GM18951 (cell line): ENCODE measurements around the gene ARID4B.
"Not testable (repeated sequence)": the region's sequence is repeated elsewhere in the genome, so short reads cannot be mapped to it uniquely, and the experiment has no call there.

Experiments
- POLR2A ChIP-seq: IDR thresholded peaks from 4 replicates; pipeline ENCODE4 v1.6.1; 2011; ENCODE audit warnings: mild to moderate bottlenecking; ENCODE audit not compliant: insufficient read length, insufficient read depth; ENCODE audit errors: extremely low read depth
- in situ Hi-C: fragments of 300-500 bp; cut with MboI; formaldehyde crosslinking; loops from one replicate; pipeline ENCODE4 v1.12.0; 2022; ENCODE audit warnings: low sequenced_read_pairs, mixed read lengths, inconsistent platforms; ENCODE audit not compliant: unreplicated experiment

The ARID4B gene

DNA sequence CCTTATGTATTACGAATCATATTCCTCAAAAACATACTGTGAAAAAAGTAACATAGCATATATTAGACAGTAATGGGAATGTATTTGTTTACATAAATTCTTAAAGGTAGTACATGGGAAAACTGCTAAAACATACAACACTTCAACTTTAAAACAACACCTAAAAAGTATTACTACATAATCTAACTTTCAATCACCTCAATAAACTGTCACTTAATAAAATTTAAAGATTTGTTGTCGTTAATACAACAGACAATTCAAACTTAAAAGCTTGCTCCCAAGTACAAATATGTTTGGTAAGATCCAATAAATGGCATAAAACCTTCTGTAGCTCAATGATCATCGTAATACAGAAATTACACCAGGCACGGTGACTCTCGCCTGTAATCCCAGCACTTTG lies 3.7 kb downstream of the ARID4B start:
- in situ Hi-C loops = no loop called here
- no peak for TF ChIP-seq POLR2A

DNA sequence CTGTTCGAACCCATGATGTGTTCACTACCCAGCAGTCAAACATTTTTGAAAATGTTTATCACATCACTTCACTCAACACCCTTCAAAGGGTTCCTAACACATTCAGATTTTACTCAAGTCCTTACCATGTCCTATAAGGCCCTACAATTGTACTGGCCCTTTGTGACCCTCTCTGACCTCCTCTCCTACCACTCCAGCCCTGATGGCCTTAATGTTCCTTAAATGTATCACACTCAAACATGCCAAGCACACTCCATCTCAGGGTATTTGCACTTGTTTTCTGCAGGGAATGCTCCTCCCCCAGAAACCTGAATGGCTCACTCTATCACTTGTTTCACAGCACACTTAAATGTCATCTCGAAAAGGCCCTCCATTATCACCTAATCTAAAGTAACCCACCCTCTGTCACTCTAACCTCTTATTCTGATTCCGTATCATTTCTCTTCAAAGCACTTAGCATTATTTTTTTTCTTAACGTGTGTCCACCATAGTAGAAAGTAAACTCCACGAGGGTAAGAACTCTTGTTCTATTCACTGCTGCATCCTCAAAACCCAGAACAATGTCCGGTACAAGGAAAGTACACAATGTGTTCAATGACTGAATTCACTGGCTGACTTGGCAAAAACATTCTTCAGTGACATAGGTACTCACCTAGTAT lies 7.3 kb downstream of the ARID4B start:
- in situ Hi-C loops = no loop called here
- no peak for TF ChIP-seq POLR2A

DNA sequence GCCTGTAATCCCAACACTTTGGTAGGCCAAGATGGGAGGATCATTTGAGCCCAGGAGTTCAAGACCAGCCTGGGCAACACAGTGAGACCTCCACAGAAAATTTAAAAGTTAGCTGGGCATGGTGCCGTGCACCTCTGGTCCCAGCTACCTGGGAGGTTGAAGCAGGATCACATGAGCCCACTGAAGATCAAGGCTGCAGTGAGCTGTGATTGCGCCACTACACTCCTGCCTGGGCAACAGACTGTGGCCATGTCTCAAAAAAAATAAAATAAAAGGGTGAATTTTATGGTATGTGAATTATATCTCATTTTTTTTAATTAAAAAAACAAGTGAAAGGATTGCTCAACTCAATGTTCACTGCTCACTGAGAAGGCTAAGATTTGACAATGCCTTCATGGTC lies 8.7 kb downstream of the ARID4B start:
- in situ Hi-C loops = no loop called here
- no peak for TF ChIP-seq POLR2A

DNA sequence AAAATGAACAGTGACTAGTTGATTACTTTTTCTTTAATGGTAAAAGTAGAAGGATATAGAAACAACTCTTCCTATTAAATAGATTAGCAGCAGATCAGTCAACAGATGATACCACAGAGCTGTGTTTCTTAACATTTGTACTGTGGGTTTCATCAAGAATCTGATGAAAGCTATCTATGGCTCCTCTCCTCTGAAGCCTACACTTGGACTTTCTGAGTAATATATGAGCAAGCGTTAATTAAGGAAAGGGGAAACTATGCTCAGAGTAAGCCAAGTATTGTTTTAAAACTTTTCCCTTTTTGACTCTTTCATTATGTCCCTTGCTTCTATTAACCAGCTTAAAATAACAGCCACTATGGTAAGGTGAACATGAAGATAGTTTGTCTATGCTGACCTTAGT lies 10.8 kb downstream of the ARID4B start:
- TF ChIP-seq POLR2A = no peak
- in situ Hi-C loops = no loop called here

DNA sequence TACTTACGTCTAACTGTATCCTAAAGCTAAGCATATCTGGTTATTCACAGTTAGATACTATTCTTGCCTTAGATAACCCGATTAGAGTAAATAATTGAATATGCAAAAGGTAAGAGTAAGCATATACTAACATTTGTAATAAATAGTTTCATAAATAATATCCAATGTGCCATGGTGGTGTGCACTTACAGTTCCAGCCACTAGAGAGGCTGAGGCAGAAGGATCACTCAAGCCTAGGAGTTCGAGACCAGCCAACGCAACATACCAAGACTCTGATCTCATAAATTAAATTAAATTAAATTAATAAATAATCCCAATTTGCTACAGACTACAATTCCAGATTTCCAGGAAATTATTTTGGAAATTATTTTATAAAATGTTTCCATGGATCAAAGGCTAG lies 12.2 kb downstream of the ARID4B start:
- in situ Hi-C loops = no loop called here
- TF ChIP-seq POLR2A = no peak

DNA sequence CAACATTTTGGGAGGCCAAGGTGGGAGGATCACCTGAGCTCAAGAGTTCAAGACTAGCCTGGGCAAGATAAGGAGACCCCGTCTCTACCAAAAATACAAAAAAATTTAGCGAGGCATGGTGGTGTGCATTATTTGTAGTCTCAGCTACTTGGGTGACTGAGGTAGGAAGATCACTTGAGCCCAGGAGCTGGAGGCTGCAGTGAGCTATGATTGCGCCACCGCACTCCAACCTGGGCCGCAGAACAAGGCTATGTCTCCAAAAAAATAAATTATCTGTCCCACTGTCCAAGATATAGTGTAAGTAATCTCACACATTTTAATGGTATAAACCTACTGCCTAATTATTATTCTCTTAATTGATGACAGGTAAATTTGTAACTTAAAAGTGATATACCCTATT lies 12.8 kb downstream of the ARID4B start:
- in situ Hi-C loops = no loop called here
- no peak for TF ChIP-seq POLR2A

DNA sequence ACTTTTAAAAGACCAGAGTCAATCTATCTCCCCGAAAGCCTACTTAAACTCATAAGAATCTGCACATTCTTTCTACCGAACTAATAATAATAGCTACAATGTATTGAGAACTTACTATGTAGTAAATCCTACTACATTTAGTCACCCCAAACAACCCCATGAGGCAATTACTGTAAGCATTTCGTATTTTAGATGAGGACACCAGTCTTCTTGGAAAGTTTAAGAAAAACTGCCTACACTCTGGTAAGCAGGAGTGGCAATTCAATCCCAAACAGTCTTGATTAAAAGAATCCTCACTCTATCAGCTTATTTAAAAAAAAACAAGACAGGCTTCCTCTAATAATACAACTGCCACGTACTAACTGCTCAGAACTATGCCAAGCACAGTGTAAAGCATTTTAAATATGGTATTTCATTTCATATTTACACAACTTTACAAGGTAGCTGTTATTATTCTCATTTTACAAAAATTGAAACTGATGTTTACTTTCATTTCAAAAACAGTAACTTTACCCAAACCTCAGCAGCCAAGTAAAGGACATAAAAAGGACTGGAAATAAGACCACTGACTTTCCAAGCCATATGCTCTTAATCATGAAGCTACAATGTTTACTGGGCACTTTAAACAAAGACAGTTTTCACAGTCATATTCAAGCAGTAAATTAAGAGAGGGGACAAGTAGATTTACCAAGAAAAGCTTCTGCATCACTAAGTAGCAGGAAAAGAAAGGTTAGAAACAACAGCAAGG lies 13.9 kb downstream of the ARID4B start:
- no peak for TF ChIP-seq POLR2A
- in situ Hi-C loops = no loop called here

DNA sequence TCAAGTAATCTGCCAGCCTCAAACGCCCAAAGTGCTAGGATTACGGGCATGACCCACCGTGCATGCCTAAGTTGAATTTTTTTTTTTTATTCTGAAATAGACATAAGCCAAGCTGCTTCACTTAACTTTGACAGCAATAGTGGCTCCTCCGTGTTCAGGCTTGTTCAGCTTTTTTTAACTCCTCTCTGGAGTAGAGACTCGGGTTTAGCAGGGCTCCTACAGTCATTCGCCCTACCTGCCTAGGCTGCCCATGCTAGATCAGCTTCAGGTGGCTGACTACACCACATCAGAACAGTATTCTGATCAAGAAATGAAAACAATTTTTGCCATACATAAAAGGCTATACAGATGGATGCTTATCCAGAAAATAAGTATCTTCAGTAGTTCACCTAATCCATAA lies 14.7 kb downstream of the ARID4B start:
- in situ Hi-C loops = no loop called here
- no peak for TF ChIP-seq POLR2A

DNA sequence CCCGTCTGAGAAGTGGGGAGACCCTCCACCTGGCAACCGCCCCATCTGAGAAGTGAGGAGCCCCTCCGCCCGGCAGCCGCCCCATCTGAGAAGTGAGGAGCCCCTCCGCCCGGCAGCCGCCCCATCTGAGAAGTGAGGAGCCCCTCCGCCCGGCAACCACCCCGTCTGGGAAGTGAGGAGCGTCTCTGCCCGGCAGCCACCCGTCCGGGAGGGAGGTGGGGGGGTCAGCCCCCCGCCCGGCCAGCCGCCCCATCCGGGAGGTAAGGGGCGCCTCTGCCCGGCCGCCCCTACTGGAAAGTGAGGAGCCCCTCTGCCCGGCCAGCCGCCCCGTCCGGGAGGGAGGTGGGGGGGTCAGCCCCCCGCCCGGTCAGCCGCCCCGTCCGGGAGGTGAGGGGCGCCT lies 18.8 kb downstream of the ARID4B start:
- in situ Hi-C loops = not testable (repeated sequence)

DNA sequence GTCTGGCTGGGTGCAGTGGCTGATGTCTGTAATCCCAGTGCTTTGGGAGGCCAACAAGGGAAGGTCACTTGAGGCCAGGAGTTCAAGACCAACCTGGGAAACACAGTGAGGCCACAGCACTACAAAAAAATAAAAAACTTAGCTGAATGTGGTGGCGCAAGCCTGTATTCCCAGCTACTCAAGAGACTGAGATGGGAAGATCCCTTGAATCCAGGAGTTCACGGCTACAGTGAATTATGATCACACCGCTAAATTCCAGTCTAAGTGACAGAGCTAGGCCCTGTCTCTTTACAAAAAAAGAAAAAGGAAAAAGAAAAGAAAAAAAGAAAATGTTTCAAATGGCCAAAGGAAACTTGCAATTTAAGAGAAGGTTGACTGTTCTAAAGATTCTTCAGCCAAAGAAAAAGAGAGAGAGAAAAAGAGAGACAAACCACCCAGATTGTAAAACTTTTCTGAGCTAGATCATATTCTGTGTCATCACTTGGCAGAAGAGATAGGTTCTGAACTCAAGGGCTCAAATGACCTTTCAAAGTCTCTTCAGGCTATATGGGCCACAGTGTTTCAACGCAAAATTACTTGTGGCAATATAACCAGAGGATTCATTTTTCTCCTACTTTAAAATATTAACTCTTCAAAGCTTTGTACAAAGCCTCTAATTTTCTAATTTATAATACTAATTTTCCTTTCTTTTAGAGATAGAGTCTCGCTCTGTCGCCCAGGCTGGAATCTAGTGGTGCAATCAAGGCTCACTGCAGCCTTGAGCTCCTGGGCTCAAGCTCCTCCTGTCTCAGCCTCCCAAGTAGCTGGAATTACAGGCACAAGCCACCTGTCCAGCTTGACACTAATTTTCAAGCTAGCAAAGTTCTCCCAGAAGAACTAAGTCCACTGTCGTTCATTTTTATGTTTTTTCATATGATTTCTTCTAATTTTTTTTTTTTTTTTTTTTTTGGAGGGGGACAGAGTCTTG lies 20.5 kb downstream of the ARID4B start:
- in situ Hi-C loops = no loop called here
- TF ChIP-seq POLR2A = no peak

DNA sequence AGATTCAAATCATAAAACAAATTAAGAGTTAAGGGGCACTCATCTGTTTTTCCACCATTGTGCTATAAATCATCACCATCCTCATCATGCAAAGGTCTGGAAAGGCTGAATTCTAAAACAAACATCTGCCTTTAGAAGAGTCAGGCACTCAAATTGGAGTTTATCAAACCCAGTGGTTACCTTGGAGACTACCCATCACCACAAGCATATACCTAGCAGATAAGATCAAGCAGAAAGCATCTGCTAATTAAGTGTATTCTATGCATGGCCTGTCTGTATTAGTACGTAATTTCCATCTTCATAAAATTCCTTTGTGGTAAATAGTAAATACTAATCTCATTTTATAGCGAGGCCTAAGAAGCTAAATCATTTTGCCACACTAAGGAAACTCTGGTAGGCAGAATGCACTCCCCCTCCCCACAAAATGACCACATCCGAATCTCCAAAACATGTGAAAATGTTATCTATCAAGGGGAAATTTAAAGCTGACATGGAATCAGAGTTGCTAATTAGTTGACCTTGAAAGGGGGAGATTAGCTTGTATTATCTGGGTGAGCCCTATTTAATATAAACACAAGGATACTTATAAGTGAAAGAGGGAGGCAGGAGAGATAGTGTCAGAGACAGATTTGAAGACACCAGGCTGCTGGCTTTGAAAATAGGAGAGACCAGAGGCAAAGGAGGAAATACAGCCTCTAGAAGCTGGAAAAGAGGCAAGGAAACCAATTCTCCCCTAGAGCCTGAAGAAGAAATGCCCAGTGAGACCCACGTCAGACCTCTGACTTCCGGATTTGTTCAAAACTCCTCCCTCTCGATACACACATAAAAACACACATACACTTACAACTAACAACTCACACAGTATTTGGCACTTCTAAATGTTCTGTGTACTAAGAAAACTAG lies 23.2 kb downstream of the ARID4B start:
- in situ Hi-C loops = no loop called here
- no peak for TF ChIP-seq POLR2A

DNA sequence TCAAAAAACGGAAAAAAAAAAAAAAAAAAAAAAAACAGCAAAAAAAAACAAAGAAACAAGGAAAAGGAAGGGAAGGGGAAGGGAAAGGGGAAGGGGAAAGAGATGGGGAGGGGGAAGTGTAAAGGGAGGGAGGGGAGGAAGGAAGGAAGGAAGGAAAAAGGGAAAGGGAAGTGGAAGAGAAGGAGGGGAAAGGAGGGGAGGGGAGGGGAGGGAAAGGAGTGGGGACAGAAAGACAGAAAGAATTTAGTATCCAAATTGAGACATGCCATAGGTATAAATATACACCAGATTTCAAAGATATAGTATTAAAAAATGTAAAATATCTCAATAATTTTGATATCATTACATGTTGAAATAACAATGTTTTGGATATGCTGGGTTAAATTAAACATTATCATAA lies 25.8 kb downstream of the ARID4B start:
- no peak for TF ChIP-seq POLR2A
- in situ Hi-C loops = no loop called here

DNA sequence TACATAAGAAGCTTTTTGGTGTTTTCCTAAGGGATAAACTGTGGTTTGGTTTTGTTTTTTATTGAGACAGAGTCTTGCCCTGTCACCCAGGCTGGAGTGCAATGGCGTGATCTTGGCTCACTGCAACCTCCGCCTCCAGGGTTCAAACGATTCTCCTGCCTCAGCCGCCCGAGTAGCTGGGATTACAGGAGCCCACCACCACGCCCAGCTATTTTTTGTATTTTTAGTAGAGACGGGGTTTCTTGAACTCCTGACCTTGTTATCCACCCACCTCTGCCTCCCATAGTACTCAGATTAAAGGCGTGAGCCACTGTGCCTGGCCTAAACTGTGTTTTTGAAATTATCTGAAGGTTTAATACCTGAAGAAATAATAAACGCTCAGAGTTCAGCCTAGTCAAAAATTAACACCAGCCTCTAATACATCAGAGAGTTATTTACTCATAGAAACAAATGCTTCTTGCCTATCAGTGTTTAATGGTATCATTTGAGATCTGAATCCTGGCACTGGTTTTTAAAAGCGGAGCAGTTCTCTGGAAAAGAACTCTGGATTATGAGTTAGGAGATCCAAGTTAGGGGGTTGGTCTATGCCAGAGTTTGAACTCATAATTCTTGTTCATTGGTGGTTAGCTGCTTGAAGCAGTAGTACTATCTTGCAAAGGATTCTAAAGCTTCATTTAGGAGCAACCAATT lies 28.7 kb downstream of the ARID4B start:
- TF ChIP-seq POLR2A = no peak
- in situ Hi-C loops = no loop called here
